GM18870 (cell line): ENCODE measurements around the gene ZNF467.

ENCODE experiments used
- ATAC-seq: cut with Tn5 transposase; IDR thresholded peaks from one replicate; pipeline ENCODE4 v1.9.1; 2021; ENCODE audit warnings: moderate library complexity; ENCODE audit not compliant: unreplicated experiment

Gene ZNF467

GRCh38 chr7:149716007-149716931 is 57.1 kb downstream of the ZNF467 start:
- no peak for ATAC-seq

DNA sequence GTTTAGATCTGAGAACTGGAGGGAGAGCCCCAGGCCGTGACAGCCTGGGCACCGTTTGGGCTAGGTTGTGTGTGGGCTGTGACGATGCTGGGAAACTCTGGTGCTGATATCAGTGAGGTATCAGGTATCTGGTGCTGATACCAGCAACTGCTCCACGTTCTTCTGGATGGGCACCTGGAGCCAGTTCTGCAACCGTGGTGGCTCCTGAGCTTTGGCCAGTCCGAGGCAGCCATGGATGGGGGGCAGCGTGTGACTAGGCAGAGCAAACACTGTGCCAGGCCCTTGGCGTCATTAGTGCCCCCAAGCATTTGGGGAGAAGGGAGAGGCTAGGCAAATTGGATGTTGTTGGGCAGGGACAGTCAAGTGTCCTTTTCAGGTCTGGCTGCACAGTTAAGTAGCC is 57.9 kb downstream of the ZNF467 start:
- no peak for ATAC-seq

DNA sequence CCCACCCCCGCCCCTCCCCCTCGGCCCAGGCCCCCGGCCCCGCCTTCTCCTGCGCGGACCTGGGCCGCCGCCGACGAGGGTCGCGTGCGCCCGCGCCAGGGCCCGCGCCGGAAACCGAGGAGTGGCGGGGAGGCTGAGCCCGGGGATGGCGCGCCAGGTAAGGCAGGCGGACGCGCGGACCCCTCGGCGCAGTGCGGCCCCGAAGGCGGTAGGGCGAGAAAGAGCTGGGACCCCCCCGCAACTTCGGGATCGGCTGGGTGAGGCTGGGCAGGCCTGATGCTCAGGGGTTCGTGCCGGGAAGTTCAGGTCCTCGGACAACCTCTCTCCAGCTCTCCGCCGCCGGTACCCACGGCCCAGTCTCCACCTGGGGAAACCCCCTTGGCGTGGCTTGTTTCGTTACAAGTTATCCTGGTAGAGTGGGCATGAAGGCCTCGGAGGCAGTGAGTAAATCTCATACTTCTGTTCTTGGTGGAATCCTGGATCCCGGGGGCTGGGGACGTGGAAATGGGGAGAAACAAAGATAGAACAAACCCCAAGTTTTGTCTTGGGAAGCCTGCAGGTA is 58.4 kb downstream of the ZNF467 start:
- no peak for ATAC-seq
